ENCODE data around the gene RHEX.

GRCh38 chr1:206029484-206029883 lies 23.5 kb upstream of the RHEX start:
- TF ChIP-seq EZH2 (IDR thresholded peaks at IDR 0.05; ENCODE audit: insufficient read depth, poor library complexity, severe bottlenecking) (no peak), EZH2phosphoT487 (IDR thresholded peaks at IDR 0.05; ENCODE audit: insufficient read depth, low read depth) (no peak)
